ENCODE measurements around the gene MAP7.
"Not testable (repeated sequence)": the region's sequence is repeated elsewhere in the genome, so short reads cannot be mapped to it uniquely, and the experiment has no call there.

The MAP7 gene

GRCh38 chr6:136489689-136490033 lies 60.6 kb downstream of the MAP7 start:
- not testable (repeated sequence) for ATAC-seq, H3K4me1 Mint-ChIP-seq, H3K9me3 Mint-ChIP-seq, H3K36me3 Mint-ChIP-seq, H3K27me3 Mint-ChIP-seq, H3K27ac Mint-ChIP-seq, H3K4me3 Mint-ChIP-seq

- Mint-ChIP-seq H3K4me3 (no peak overlapping the region), H3K36me3 (no peaks in the 10 kb centered on the region), H3K4me1 (no peaks in the 10 kb centered on the region), H3K27ac (no peak overlapping the region), H3K27me3 (no peaks in the 10 kb centered on the region), H3K9me3 (no peaks in the 10 kb centered on the region)
- no peak for ATAC-seq
These were observed 62.3 kb downstream of the MAP7 start for GRCh38 chr6:136487759-136488425.

- H3K4me1 Mint-ChIP-seq = no peaks in the 10 kb centered on the region
- no peaks in the 10 kb centered on the region for H3K36me3 Mint-ChIP-seq
- no peak overlapping the region for H3K27ac Mint-ChIP-seq
- H3K27me3 Mint-ChIP-seq = no peaks in the 10 kb centered on the region
- no peak overlapping the region for H3K4me3 Mint-ChIP-seq
- no peaks in the 10 kb centered on the region for H3K9me3 Mint-ChIP-seq
- ATAC-seq = no peak
These were observed 63.9 kb downstream of the MAP7 start for GRCh38 chr6:136486357-136486756.

DNA sequence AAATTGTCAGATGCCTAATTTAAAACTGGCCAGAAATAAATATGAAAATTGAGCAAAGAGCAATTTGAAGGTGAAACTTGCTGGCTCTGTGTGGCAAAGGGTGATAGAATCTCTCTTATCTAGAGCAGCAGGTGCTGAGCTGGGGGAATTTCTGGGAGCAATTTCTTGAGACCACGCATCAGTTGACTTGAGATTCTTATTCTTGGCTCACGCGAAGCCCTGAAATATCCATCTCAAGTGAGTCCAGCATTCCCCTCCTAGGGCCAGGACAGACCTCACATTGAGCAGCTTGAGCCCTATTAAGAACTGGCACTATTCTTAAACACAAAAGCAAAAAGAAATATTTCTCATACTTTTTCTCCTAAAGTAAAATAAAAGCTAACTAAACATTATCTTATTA lies 66.3 kb downstream of the MAP7 start:
- Mint-ChIP-seq H3K9me3 (no peaks in the 10 kb centered on the region), H3K36me3 (no peaks in the 10 kb centered on the region), H3K27me3 (peaks cover 8% of the 10 kb centered on the region), H3K4me3 (no peak overlapping the region), H3K4me1 (no peaks in the 10 kb centered on the region), H3K27ac (no peak overlapping the region)
- no peak for ATAC-seq

DNA sequence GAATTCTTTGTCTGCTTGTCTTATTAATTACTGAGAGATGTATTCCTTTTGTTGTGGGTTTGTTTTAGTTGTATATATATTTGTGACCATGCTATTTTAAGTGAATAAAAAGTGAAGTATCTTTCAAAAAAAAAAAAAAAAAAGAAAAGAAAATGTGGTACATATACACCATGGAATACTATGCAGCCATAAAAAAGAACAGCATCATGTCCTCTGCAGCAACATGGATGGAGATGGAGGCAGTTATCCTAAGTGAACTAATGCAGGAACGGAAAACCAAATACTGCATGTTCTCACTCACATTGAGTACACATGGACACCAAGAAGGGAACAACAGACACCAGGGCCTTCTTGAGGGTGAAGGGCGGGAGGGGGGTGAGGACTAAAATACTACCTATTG lies 67.2 kb downstream of the MAP7 start:
- not testable (repeated sequence) for H3K4me3 Mint-ChIP-seq, H3K4me1 Mint-ChIP-seq, H3K27ac Mint-ChIP-seq, H3K9me3 Mint-ChIP-seq, ATAC-seq, H3K36me3 Mint-ChIP-seq
- peaks cover 17% of the 10 kb centered on the region for H3K27me3 Mint-ChIP-seq

GRCh38 chr6:136477548-136477947 lies 72.7 kb downstream of the MAP7 start:
- Mint-ChIP-seq H3K4me3 (no peak overlapping the region), H3K4me1 (no peaks in the 10 kb centered on the region)

GRCh38 chr6:136475686-136476085 lies 74.5 kb downstream of the MAP7 start:
- Mint-ChIP-seq H3K36me3 (no peaks in the 10 kb centered on the region), H3K4me3 (no peak overlapping the region), H3K27me3 (peaks cover 52% of the 10 kb centered on the region), H3K9me3 (no peaks in the 10 kb centered on the region), H3K27ac (no peak overlapping the region), H3K4me1 (no peaks in the 10 kb centered on the region)
- ATAC-seq = no peak

More at GRCh38 chr6:136477548-136477947, 72.7 kb downstream of the MAP7 start:
- Mint-ChIP-seq H3K27ac (no peak overlapping the region), H3K27me3 (peaks cover 50% of the 10 kb centered on the region), H3K9me3 (no peaks in the 10 kb centered on the region), H3K36me3 (no peaks in the 10 kb centered on the region)
- no peak for ATAC-seq

GRCh38 chr6:136474241-136474640 lies 76.0 kb downstream of the MAP7 start:
- no peaks in the 10 kb centered on the region for H3K9me3 Mint-ChIP-seq
- H3K27me3 Mint-ChIP-seq = peaks cover 52% of the 10 kb centered on the region
- H3K4me1 Mint-ChIP-seq = peaks cover 3% of the 10 kb centered on the region
- no peaks in the 10 kb centered on the region for H3K36me3 Mint-ChIP-seq
- H3K4me3 Mint-ChIP-seq = no peak overlapping the region
- no peak overlapping the region for H3K27ac Mint-ChIP-seq
- no peak for ATAC-seq

GRCh38 chr6:136471922-136472321 lies 78.3 kb downstream of the MAP7 start:
- Mint-ChIP-seq H3K36me3 (no peaks in the 10 kb centered on the region), H3K27me3 (peaks cover 32% of the 10 kb centered on the region), H3K4me1 (peaks cover 4% of the 10 kb centered on the region), H3K4me3 (no peak overlapping the region), H3K9me3 (no peaks in the 10 kb centered on the region), H3K27ac (no peak overlapping the region)
- ATAC-seq = no peak

- Mint-ChIP-seq H3K27me3 (peaks cover 30% of the 10 kb centered on the region), H3K9me3 (no peaks in the 10 kb centered on the region), H3K36me3 (no peaks in the 10 kb centered on the region), H3K4me1 (peaks cover 4% of the 10 kb centered on the region), H3K4me3 (no peak overlapping the region), H3K27ac (no peak overlapping the region)
- no peak for ATAC-seq
These were observed 78.8 kb downstream of the MAP7 start for GRCh38 chr6:136471372-136471771.

GRCh38 chr6:136470044-136470443 lies 80.2 kb downstream of the MAP7 start:
- Mint-ChIP-seq H3K4me3 (no peak overlapping the region), H3K9me3 (no peaks in the 10 kb centered on the region), H3K27ac (no peak overlapping the region), H3K27me3 (peaks cover 30% of the 10 kb centered on the region), H3K36me3 (no peaks in the 10 kb centered on the region), H3K4me1 (peaks cover 4% of the 10 kb centered on the region)
- ATAC-seq = no peak

DNA sequence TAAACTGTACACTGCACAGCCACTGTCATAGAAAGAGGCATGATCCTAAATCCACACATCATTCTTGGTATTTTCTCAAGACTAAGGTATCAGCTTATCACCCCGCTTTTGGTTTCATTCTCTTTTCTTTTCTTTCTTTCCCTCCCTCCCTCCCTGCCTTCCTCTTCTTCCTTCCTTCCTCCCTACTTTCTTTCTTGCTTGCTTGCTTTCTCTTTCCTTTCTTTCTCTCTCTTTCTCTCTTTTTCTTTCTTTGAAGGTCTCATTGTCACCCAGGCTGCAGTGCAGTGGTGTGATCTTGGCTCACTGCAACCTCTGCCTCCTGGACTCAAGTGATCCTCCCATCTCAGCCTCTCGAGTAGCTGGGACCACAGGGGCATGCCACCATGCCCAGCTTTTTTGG lies 81.1 kb downstream of the MAP7 start:
- Mint-ChIP-seq H3K4me1 (peaks cover 7% of the 10 kb centered on the region), H3K27me3 (peaks cover 25% of the 10 kb centered on the region), H3K27ac (no peak overlapping the region), H3K9me3 (no peaks in the 10 kb centered on the region), H3K4me3 (no peak overlapping the region), H3K36me3 (no peaks in the 10 kb centered on the region)
- ATAC-seq = no peak

DNA sequence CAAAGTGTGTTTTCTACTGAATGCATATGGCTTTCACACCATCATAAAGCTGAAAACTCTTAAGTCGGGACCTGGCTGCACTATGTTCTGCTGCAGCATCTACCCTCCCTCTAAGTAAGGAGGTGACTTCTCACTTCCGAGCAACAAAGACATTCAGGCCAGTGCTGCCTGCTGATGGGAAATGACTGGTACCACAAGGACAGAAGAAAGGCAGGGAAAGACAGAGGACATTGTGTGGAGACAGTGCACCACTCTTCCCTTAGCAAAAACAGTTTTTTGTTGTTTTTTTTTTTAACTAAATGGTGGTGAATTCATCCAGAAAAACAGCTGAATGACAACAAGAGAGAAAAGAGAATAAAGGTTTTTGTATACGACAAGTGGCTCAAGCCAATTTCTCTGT lies 81.5 kb downstream of the MAP7 start:
- Mint-ChIP-seq H3K4me3 (no peak overlapping the region), H3K36me3 (no peaks in the 10 kb centered on the region), H3K4me1 (peaks cover 12% of the 10 kb centered on the region), H3K27ac (no peak overlapping the region), H3K9me3 (no peaks in the 10 kb centered on the region), H3K27me3 (peaks cover 21% of the 10 kb centered on the region)
- ATAC-seq = no peak

DNA sequence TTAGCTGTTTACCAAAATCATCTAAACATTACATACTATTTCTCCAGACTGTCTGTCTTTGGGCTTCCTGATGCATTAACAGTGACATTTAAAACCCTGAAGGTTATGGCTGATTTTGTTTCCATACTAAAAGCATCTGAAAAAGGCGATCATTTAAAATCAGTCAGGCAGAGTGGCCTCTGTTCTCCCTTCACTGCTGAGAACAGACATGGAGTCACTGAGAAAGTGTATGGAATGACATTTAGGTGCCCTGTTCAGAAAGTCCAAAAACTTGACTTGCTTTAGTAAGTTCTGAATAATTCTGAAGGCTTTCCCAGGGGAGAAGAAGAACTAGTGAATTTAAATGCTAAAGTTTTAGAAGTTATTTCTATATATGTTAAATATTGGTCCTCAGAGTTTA lies 83.0 kb downstream of the MAP7 start:
- peaks cover 8% of the 10 kb centered on the region for H3K27me3 Mint-ChIP-seq
- no peaks in the 10 kb centered on the region for H3K36me3 Mint-ChIP-seq
- no peak overlapping the region for H3K4me3 Mint-ChIP-seq
- H3K27ac Mint-ChIP-seq = no peak overlapping the region
- no peak for ATAC-seq
- peaks cover 14% of the 10 kb centered on the region for H3K4me1 Mint-ChIP-seq
- H3K9me3 Mint-ChIP-seq = no peaks in the 10 kb centered on the region

DNA sequence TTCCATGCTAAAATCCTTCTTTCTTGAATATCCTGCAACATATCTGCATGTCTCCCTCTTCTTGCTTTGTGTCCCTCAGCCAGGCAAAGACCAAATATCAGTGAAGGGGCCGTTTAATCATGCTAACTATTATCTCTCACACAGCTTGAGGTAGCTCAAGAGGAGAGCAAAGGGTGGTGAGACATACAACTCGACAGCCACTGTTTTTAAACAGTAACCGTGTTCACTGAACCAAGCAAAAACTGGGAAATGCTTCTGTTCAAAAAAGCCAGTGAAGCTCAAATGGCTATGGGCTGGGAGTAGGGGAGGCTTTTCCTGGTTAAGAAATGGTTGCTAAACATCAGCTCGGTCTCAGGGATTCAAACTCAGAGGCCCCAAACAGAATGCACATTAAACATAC lies 83.4 kb downstream of the MAP7 start:
- peaks cover 14% of the 10 kb centered on the region for H3K4me1 Mint-ChIP-seq
- ATAC-seq = no peak
- H3K27me3 Mint-ChIP-seq = peaks cover 8% of the 10 kb centered on the region
- H3K36me3 Mint-ChIP-seq = no peaks in the 10 kb centered on the region
- no peaks in the 10 kb centered on the region for H3K9me3 Mint-ChIP-seq
- H3K27ac Mint-ChIP-seq = no peak overlapping the region
- no peak overlapping the region for H3K4me3 Mint-ChIP-seq

- Mint-ChIP-seq H3K36me3 (no peaks in the 10 kb centered on the region), H3K9me3 (no peaks in the 10 kb centered on the region), H3K27ac (no peak overlapping the region), H3K4me1 (peaks cover 14% of the 10 kb centered on the region), H3K4me3 (no peak overlapping the region), H3K27me3 (peaks cover 8% of the 10 kb centered on the region)
- ATAC-seq = no peak
These were observed 84.4 kb downstream of the MAP7 start for GRCh38 chr6:136465766-136466303.
